ENCODE data around the gene FHL3. TPM values are rescaled to one million over a fixed set of nuclear protein-coding genes. Genes with fewer than 3 reads are reported as not detected.
A peak's percentile ranks its signal among the peaks of the same experiment; 100 is the strongest.

The FHL3 gene
- total and polyA plus RNA-seq, 9 of the 15 experiments (the other 6 are each of a cell fraction or from before 2014, with no cell fraction given) = 6.1 to 144 (median 34.1) TPM

DNA sequence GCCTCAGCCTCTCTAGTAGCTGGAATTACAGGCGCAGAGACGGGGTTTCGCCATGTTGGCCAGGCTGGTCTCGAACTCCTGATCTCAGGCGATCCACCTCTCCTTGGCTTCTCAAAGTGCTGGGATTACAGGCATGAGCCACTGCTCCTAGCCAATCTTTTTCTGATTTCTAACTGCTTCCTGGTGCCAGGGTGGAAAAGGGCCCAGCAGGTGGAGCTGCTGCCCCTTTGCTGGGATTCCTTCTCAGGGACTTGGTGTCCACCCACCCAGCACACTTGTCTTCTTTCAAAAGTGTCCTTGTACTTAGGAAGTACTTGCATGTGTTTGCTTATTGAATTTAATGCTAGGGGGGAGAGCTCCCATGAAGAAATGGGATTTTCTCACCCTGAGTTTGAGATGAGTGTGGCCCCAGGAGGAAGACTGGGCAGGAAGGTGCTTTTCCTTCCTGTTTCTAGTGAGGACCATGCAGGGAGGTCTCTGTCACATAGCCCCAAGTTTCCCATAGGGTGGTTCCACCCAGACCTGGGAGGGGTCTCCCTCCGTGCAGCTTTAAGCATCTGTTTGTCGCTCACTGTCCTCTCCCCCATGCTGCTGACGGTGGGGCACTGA is 21.4 kb upstream of the FHL3 start (continued):
- TF ChIP-seq, protein P1, sequence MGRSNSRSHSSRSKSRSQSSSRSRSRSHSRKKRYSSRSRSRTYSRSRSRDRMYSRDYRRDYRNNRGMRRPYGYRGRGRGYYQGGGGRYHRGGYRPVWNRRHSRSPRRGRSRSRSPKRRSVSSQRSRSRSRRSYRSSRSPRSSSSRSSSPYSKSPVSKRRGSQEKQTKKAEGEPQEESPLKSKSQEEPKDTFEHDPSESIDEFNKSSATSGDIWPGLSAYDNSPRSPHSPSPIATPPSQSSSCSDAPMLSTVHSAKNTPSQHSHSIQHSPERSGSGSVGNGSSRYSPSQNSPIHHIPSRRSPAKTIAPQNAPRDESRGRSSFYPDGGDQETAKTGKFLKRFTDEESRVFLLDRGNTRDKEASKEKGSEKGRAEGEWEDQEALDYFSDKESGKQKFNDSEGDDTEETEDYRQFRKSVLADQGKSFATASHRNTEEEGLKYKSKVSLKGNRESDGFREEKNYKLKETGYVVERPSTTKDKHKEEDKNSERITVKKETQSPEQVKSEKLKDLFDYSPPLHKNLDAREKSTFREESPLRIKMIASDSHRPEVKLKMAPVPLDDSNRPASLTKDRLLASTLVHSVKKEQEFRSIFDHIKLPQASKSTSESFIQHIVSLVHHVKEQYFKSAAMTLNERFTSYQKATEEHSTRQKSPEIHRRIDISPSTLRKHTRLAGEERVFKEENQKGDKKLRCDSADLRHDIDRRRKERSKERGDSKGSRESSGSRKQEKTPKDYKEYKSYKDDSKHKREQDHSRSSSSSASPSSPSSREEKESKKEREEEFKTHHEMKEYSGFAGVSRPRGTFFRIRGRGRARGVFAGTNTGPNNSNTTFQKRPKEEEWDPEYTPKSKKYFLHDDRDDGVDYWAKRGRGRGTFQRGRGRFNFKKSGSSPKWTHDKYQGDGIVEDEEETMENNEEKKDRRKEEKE (IDR thresholded peaks at IDR 0.05; ENCODE audit: borderline replicate concordance in 1 of 2, control insufficient read depth in 1 of 2, low read depth in 2 of 2, low read length in 1 of 2) = no peak
- TF ChIP-seq NFATC3 (IDR thresholded peaks at IDR 0.05) = no peak
- TF ChIP-seq, protein P2, sequence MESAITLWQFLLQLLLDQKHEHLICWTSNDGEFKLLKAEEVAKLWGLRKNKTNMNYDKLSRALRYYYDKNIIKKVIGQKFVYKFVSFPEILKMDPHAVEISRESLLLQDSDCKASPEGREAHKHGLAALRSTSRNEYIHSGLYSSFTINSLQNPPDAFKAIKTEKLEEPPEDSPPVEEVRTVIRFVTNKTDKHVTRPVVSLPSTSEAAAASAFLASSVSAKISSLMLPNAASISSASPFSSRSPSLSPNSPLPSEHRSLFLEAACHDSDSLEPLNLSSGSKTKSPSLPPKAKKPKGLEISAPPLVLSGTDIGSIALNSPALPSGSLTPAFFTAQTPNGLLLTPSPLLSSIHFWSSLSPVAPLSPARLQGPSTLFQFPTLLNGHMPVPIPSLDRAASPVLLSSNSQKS (CRISPR knock-in tag; IDR thresholded peaks at IDR 0.05) = no peak
- no peak for TF ChIP-seq STAT5B (CRISPR knock-in tag; IDR thresholded peaks at IDR 0.05)
- TF ChIP-seq FOXJ2 (tag; IDR thresholded peaks at IDR 0.05) = no peak
- TF ChIP-seq AFF4 (CRISPR knock-in tag; IDR thresholded peaks at IDR 0.05) = no peak
- no peak for TF ChIP-seq MITF (IDR thresholded peaks at IDR 0.05)
- TF ChIP-seq, protein P3, sequence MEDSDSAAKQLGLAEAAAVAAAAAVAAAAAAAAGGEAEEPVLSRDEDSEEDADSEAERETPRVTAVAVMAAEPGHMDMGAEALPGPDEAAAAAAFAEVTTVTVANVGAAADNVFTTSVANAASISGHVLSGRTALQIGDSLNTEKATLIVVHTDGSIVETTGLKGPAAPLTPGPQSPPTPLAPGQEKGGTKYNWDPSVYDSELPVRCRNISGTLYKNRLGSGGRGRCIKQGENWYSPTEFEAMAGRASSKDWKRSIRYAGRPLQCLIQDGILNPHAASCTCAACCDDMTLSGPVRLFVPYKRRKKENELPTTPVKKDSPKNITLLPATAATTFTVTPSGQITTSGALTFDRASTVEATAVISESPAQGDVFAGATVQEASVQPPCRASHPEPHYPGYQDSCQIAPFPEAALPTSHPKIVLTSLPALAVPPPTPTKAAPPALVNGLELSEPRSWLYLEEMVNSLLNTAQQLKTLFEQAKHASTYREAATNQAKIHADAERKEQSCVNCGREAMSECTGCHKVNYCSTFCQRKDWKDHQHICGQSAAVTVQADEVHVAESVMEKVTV (CRISPR knock-in tag; IDR thresholded peaks at IDR 0.05) = 0 out of 2 replicates have a peak, but pooled peaks have one; percentile 54
- TF ChIP-seq HDAC2 (IDR thresholded peaks at IDR 0.05) = no peak
- no peak for TF ChIP-seq IRF9 (tag; IDR thresholded peaks at IDR 0.05)
- TF ChIP-seq ARID2 (IDR thresholded peaks at IDR 0.05) = peak; percentile 44; the same call in 1 of the 2 replicates
- peak; percentile 70 to 74 for TF ChIP-seq RAD21 (CRISPR knock-in tag; conservative IDR thresholded peaks at IDR 0.05 in 1 of 2, IDR thresholded peaks at IDR 0.05 in 1 of 2)
- no peak for TF ChIP-seq ZKSCAN1 (IDR thresholded peaks at IDR 0.05; ENCODE audit: low read depth, low read length)
- TF ChIP-seq ZNF589 (CRISPR knock-in tag; IDR thresholded peaks at IDR 0.05; ENCODE audit: low read depth) = no peak
- TF ChIP-seq ZNF3 (CRISPR knock-in tag; IDR thresholded peaks at IDR 0.05) = no peak
